HCT116 (cell line): ENCODE results near the gene DR1. TPM values are rescaled to one million over a fixed set of nuclear protein-coding genes. Genes with fewer than 3 reads are reported as not detected.

ENCODE experiments used
- ATAC-seq: fragments of 200-7000 bp; cut with Tn5 transposase; 2 replicates; pipeline ENCODE4 v1.9.1; 2020; ENCODE audit warnings: mild to moderate bottlenecking, moderate library complexity
- BruUV-seq: library from RNA; stranded (reverse); fragments of 400-500 nt; replicated peaks from 2 replicates; lab custom pipeline; 2021; lab: Mats Ljungman, UMichigan
- CTCF ChIA-PET: fragments of 300-600 bp; sonication (Branson Sonifier 250); formaldehyde crosslinking; loops from one replicate; lab custom pipeline; 2021; ENCODE audit warnings: antibody characterized with exemption; lab: Charles Lee
- POLR2A ChIA-PET: fragments of 300-600, 350-600 bp; sonication (Branson Sonifier 250); formaldehyde crosslinking; loops from one replicate; lab custom pipeline; 2021; ENCODE audit warnings: antibody characterized with exemption; lab: Charles Lee
- RAD21 ChIA-PET, 2 experiments: fragments of 300-600 bp; sonication (Branson Sonifier 250); formaldehyde crosslinking; loops; one replicate each; lab custom pipeline; 2023; ENCODE audit warnings: low total read pairs in 2 of 2; ENCODE audit not compliant: uncharacterized antibody in 2 of 2, unreplicated experiment in 2 of 2, low non-redundant PET in 1 of 2; lab: Charles Lee
- DNase-seq: peaks from one replicate; pipeline ENCODE4 v3.0.0-alpha.2; 2010; ENCODE audit warnings: low read depth, low spot score
- H2AFZ ChIP-seq: fragments of 200-600 bp; shearing (Covaris generic), sonication (generic); 2 replicates; pipeline ENCODE4 v1.6.1; 2017; ENCODE audit warnings: low read depth, mixed run types, mixed read lengths, antibody characterized with exemption, low read length; ENCODE audit not compliant: poor library complexity, severe bottlenecking
- H3K27ac ChIP-seq: 2 replicates; pipeline ENCODE4 v1.5.1; 2012; ENCODE audit warnings: low read depth, low read length
- H3K27me3 ChIP-seq: fragments of 200-600 bp; sonication (generic); 2 replicates; pipeline ENCODE4 v1.6.1; 2016; ENCODE audit warnings: mixed run types, low read length, mixed read lengths; ENCODE audit not compliant: insufficient read depth
- H3K36me3 ChIP-seq, 2 experiments: fragments of 200-500 bp in 1 of 2; fragments of 200-600 bp in 1 of 2; sonication (Bioruptor generic) in 1 of 2; sonication (generic) in 1 of 2; 2 replicates each; pipeline versions ENCODE4 v1.5.1 to v1.6.1; 2014 to 2016; ENCODE audit warnings: low read length in 2 of 2, inconsistent platforms in 1 of 2, mixed read lengths in 1 of 2, mixed run types in 1 of 2; ENCODE audit not compliant: insufficient read depth in 2 of 2, control insufficient read depth in 1 of 2
- H3K4me1 ChIP-seq, 2 experiments: fragments of 200-600 bp in 1 of 2; sonication (generic) in 1 of 2; 2 replicates each; pipeline versions ENCODE4 v1.5.1 to v1.6.1; 2012 to 2017; ENCODE audit warnings: low read length in 2 of 2, inconsistent platforms in 1 of 2, mild to moderate bottlenecking in 1 of 2, mixed read lengths in 1 of 2, mixed run types in 1 of 2, moderate library complexity in 1 of 2; ENCODE audit not compliant: insufficient read depth in 2 of 2, control insufficient read depth in 1 of 2
- H3K4me2 ChIP-seq: fragments of 200-600 bp; sonication (generic); 2 replicates; pipeline ENCODE4 v1.6.1; 2017; ENCODE audit warnings: mixed run types, low read length, mixed read lengths
- H3K4me3 ChIP-seq, 2 experiments: fragments of 200-600 bp in 1 of 2; sonication (generic) in 1 of 2; replicated peaks in 1 of 2; 2 replicates each; pipeline ENCODE4 v1.5.1; 2011 to 2016; ENCODE audit warnings: low read length in 2 of 2, control low read depth in 1 of 2, low read depth in 1 of 2, mild to moderate bottlenecking in 1 of 2, mixed read lengths in 1 of 2, mixed run types in 1 of 2
- H3K79me2 ChIP-seq: fragments of 200-600 bp; sonication (generic); 2 replicates; pipeline ENCODE4 v1.6.1; 2017; ENCODE audit warnings: mild to moderate bottlenecking, mixed run types, low read length, moderate library complexity, mixed read lengths; ENCODE audit not compliant: insufficient read depth
- H3K9ac ChIP-seq: fragments of 200-600 bp; sonication (generic); 2 replicates; pipeline ENCODE4 v1.6.1; 2016; ENCODE audit warnings: low read length, mixed read lengths
- H3K9me2 ChIP-seq: fragments of 200-600 bp; sonication (generic), shearing (Covaris generic); 2 replicates; pipeline ENCODE4 v1.6.1; 2017; ENCODE audit warnings: mixed run types, mild to moderate bottlenecking, moderate library complexity; ENCODE audit not compliant: insufficient read depth
- H3K9me3 ChIP-seq, 2 experiments: fragments of 200-500 bp in 1 of 2; fragments of 200-600 bp in 1 of 2; sonication (Bioruptor generic) in 1 of 2; sonication (generic) in 1 of 2; 2 replicates each; pipeline ENCODE4 v1.6.1; 2014 to 2017; ENCODE audit warnings: low read length in 2 of 2, mixed read lengths in 2 of 2, inconsistent platforms in 1 of 2, low read depth in 1 of 2, mild to moderate bottlenecking in 1 of 2, mixed run types in 1 of 2, moderate library complexity in 1 of 2; ENCODE audit not compliant: control insufficient read depth in 1 of 2, insufficient read depth in 1 of 2
- H4K20me1 ChIP-seq: fragments of 200-600 bp; sonication (generic), shearing (Covaris generic); 2 replicates; pipeline ENCODE4 v1.6.1; 2017; ENCODE audit warnings: mixed run types, mild to moderate bottlenecking, moderate library complexity; ENCODE audit not compliant: insufficient read depth
- CEBPB ChIP-seq: IDR thresholded peaks from 2 replicates; pipeline ENCODE4 v1.6.1; 2012; ENCODE audit warnings: low read depth
- EGR1 ChIP-seq: IDR thresholded peaks from 2 replicates; pipeline ENCODE4 v1.6.1; 2012; ENCODE audit warnings: low read depth
- ELF1 ChIP-seq: IDR thresholded peaks from 2 replicates; pipeline ENCODE4 v1.6.1; 2012; ENCODE audit warnings: low read depth, borderline replicate concordance
- EZH2 ChIP-seq: fragments of 200-600 bp; sonication (generic); IDR thresholded peaks from 2 replicates; pipeline ENCODE4 v1.6.1; 2017; ENCODE audit warnings: antibody characterized with exemption, mixed run types
- EZH2phosphoT487 ChIP-seq: fragments of 200-600 bp; IDR thresholded peaks from 2 replicates; pipeline ENCODE4 v1.6.1; 2018; ENCODE audit warnings: antibody characterized with exemption, borderline replicate concordance
- FOSL1 ChIP-seq: IDR thresholded peaks from 2 replicates; pipeline ENCODE4 v1.6.1; 2012; ENCODE audit warnings: low read depth
- JUND ChIP-seq: IDR thresholded peaks from 2 replicates; pipeline ENCODE4 v1.6.1; 2012
- SIN3A ChIP-seq: IDR thresholded peaks from 2 replicates; pipeline ENCODE4 v1.6.1; 2012; ENCODE audit warnings: low read depth
- YY1 ChIP-seq: IDR thresholded peaks from 2 replicates; pipeline ENCODE4 v1.6.1; 2011; ENCODE audit warnings: low read length, low read depth, moderate library complexity, mild to moderate bottlenecking; ENCODE audit not compliant: insufficient replicate concordance; ENCODE audit errors: extremely low read depth
- intact Hi-C: fragments of 100-400 bp; cut with micrococcal nuclease; formaldehyde crosslinking; loops from 2 replicates; pipeline ENCODE4 v1.10.0; 2022
- total RNA-seq: library from RNA; stranded (reverse); gene quantifications from one replicate; pipeline ENCODE4 v1.2.1, GENCODE V29; 2021; ENCODE audit not compliant: unreplicated experiment
- TF ChIP-seq, protein P1 (sequence below): IDR thresholded peaks from 2 replicates; pipeline ENCODE4 v1.6.1; 2011; ENCODE audit warnings: mild to moderate bottlenecking, low read length, moderate library complexity; ENCODE audit not compliant: insufficient replicate concordance; ENCODE audit errors: extremely low read depth
- TF ChIP-seq, protein P2 (sequence below): IDR thresholded peaks from 2 replicates; pipeline ENCODE4 v1.6.1; 2012
- TF ChIP-seq, protein P3 (sequence below): IDR thresholded peaks from 2 replicates; pipeline ENCODE4 v1.6.1; 2012; ENCODE audit warnings: low read depth

The DR1 gene
- total RNA-seq, 1 experiment from 2014 or later: 73.8 TPM

DNA sequence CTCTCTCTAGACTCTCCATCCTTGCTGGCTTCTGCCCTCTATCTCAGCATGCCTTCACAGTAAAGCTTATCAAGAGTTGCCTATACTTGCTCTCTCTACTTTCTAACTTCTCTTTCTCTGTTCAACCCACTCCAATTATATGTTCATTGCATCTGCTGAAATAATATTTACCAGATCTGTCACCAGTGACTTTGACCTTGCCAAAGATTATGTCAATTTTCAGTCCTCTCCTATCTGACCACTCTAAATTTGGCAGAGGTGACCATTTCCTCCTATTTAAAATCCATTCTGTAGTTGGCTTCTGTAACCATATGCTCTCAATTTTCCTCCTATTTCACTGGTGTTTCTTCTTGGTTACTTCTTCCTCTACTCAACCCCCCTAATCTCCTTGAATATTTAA, 38.8 kb upstream of the DR1 start (continued):
- TF ChIP-seq, protein P1, sequence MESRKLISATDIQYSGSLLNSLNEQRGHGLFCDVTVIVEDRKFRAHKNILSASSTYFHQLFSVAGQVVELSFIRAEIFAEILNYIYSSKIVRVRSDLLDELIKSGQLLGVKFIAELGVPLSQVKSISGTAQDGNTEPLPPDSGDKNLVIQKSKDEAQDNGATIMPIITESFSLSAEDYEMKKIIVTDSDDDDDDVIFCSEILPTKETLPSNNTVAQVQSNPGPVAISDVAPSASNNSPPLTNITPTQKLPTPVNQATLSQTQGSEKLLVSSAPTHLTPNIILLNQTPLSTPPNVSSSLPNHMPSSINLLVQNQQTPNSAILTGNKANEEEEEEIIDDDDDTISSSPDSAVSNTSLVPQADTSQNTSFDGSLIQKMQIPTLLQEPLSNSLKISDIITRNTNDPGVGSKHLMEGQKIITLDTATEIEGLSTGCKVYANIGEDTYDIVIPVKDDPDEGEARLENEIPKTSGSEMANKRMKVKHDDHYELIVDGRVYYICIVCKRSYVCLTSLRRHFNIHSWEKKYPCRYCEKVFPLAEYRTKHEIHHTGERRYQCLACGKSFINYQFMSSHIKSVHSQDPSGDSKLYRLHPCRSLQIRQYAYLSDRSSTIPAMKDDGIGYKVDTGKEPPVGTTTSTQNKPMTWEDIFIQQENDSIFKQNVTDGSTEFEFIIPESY: no peak
- no peak for TF ChIP-seq EZH2
- no peak for TF ChIP-seq ELF1
- TF ChIP-seq FOSL1: no peak
- TF ChIP-seq, protein P2, sequence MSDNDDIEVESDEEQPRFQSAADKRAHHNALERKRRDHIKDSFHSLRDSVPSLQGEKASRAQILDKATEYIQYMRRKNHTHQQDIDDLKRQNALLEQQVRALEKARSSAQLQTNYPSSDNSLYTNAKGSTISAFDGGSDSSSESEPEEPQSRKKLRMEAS: no peak
- TF ChIP-seq, protein P3, sequence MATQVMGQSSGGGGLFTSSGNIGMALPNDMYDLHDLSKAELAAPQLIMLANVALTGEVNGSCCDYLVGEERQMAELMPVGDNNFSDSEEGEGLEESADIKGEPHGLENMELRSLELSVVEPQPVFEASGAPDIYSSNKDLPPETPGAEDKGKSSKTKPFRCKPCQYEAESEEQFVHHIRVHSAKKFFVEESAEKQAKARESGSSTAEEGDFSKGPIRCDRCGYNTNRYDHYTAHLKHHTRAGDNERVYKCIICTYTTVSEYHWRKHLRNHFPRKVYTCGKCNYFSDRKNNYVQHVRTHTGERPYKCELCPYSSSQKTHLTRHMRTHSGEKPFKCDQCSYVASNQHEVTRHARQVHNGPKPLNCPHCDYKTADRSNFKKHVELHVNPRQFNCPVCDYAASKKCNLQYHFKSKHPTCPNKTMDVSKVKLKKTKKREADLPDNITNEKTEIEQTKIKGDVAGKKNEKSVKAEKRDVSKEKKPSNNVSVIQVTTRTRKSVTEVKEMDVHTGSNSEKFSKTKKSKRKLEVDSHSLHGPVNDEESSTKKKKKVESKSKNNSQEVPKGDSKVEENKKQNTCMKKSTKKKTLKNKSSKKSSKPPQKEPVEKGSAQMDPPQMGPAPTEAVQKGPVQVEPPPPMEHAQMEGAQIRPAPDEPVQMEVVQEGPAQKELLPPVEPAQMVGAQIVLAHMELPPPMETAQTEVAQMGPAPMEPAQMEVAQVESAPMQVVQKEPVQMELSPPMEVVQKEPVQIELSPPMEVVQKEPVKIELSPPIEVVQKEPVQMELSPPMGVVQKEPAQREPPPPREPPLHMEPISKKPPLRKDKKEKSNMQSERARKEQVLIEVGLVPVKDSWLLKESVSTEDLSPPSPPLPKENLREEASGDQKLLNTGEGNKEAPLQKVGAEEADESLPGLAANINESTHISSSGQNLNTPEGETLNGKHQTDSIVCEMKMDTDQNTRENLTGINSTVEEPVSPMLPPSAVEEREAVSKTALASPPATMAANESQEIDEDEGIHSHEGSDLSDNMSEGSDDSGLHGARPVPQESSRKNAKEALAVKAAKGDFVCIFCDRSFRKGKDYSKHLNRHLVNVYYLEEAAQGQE: no peak
- no peak for TF ChIP-seq JUND

DNA sequence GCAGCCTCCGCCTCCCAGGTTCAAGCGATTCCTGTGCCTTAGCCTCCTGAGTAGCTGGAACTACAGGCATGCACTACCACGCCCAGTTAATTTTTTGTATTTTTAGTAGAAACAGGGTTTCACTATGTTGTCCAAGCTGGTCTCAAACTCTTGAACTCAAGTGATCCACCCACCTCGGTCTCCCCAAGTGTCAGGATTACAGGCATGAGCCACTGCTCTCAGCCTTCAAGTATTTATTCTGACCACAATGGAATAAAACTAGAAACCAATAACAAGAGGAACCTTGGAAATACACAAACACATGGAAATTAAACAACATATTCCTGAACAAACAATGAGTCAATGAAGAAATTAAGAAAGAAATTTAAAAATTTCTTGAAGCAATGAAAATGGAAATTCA, 32.7 kb upstream of the DR1 start:
- no peaks in the 10 kb centered on the region for H4K20me1 ChIP-seq
- H2AFZ ChIP-seq: no peak overlapping the region
- no peak for DNase-seq
- no peaks in the 10 kb centered on the region for H3K9me2 ChIP-seq
- RAD21 ChIA-PET: no interaction called here
- TF ChIP-seq, protein P3: no peak
- TF ChIP-seq EZH2phosphoT487 (no peak), EZH2 (no peak), JUND (no peak), EGR1 (no peak), FOSL1 (no peak), YY1 (no peak), SIN3A (no peak), CEBPB (no peak)
- no peaks in the 10 kb centered on the region for H3K9me3 ChIP-seq
- no peak overlapping the region for H3K27ac ChIP-seq
- no peaks in the 10 kb centered on the region for H3K27me3 ChIP-seq
- CTCF ChIA-PET: no interaction called here
- no peak for ATAC-seq
- no peak overlapping the region for H3K9ac ChIP-seq
- intact Hi-C loops: no loop called here
- POLR2A ChIA-PET: no interaction called here
- BruUV-seq: no TSS peak
- H3K4me2 ChIP-seq: no peak overlapping the region
- H3K79me2 ChIP-seq: no peaks in the 10 kb centered on the region
- no peaks in the 10 kb centered on the region for H3K36me3 ChIP-seq
- no peak overlapping the region for H3K4me3 ChIP-seq
- H3K4me1 ChIP-seq: no peaks in the 10 kb centered on the region
